HEK293 (cell line): Measurements from ENCODE around the gene DPH6.
A peak's percentile ranks its signal among the peaks of the same experiment; 100 is the strongest.

ENCODE experiments used
- BCL11A ChIP-seq: fragments of 450-650 bp; formaldehyde crosslinking; IDR thresholded peaks from 2 replicates; pipeline ENCODE4 v1.5.1; 2016; ENCODE audit warnings: low read depth, missing biosample characterization, missing genetic modification characterization
- CTCF ChIP-seq: fragments of 450-650 bp; formaldehyde crosslinking; IDR thresholded peaks from 2 replicates; pipeline ENCODE4 v1.5.1; 2016; ENCODE audit warnings: missing biosample characterization, missing genetic modification characterization
- FEZF1 ChIP-seq: fragments of 450-650 bp; formaldehyde crosslinking; IDR thresholded peaks from 2 replicates; pipeline ENCODE4 v1.5.1; 2016; ENCODE audit warnings: missing biosample characterization, missing genetic modification characterization
- HOXA7 ChIP-seq: sonication (generic); formaldehyde crosslinking; IDR thresholded peaks from 2 replicates; pipeline ENCODE4 v1.8.1; 2022; ENCODE audit warnings: missing genetic modification reagents, borderline replicate concordance
- OVOL3 ChIP-seq: fragments of 450-650 bp; formaldehyde crosslinking; IDR thresholded peaks from 2 replicates; pipeline ENCODE4 v1.5.1; 2016; ENCODE audit warnings: missing biosample characterization, missing genetic modification characterization
- SALL2 ChIP-seq: fragments of 450-650 bp; formaldehyde crosslinking; IDR thresholded peaks from 2 replicates; pipeline ENCODE4 v1.5.0; 2017; ENCODE audit warnings: missing biosample characterization, mild to moderate bottlenecking, missing genetic modification characterization, borderline replicate concordance
- SCRT1 ChIP-seq: fragments of 450-650 bp; formaldehyde crosslinking; IDR thresholded peaks from 2 replicates; pipeline ENCODE4 v1.5.1; 2016; ENCODE audit warnings: missing biosample characterization, missing genetic modification characterization, borderline replicate concordance
- SP3 ChIP-seq: fragments of 450-650 bp; formaldehyde crosslinking; IDR thresholded peaks from 2 replicates; pipeline ENCODE4 v1.5.1; 2016; ENCODE audit warnings: missing biosample characterization, missing genetic modification characterization
- ZBTB17 ChIP-seq: fragments of 450-650 bp; formaldehyde crosslinking; IDR thresholded peaks from 2 replicates; pipeline ENCODE4 v1.5.1; 2016; ENCODE audit warnings: missing biosample characterization, missing genetic modification characterization
- ZBTB20 ChIP-seq: fragments of 450-650 bp; formaldehyde crosslinking; IDR thresholded peaks from 2 replicates; pipeline ENCODE4 v1.5.1; 2016; ENCODE audit warnings: missing biosample characterization, missing genetic modification characterization
- ZBTB7A ChIP-seq: fragments of 450-650 bp; formaldehyde crosslinking; IDR thresholded peaks from 2 replicates; pipeline ENCODE4 v1.5.1; 2016; ENCODE audit warnings: low read depth, missing biosample characterization, missing genetic modification characterization
- ZFP37 ChIP-seq: fragments of 450-650 bp; formaldehyde crosslinking; IDR thresholded peaks from 2 replicates; pipeline ENCODE4 v1.5.1; 2016; ENCODE audit warnings: missing biosample characterization, missing genetic modification characterization
- ZFP69B ChIP-seq: fragments of 450-650 bp; formaldehyde crosslinking; IDR thresholded peaks from 2 replicates; pipeline ENCODE4 v1.5.1; 2016; ENCODE audit warnings: missing biosample characterization, missing genetic modification characterization
- ZNF112 ChIP-seq: fragments of 450-650 bp; formaldehyde crosslinking; IDR thresholded peaks from 2 replicates; pipeline ENCODE4 v1.5.0; 2017; ENCODE audit warnings: missing biosample characterization, missing genetic modification characterization
- ZNF146 ChIP-seq: fragments of 450-650 bp; formaldehyde crosslinking; IDR thresholded peaks from 2 replicates; pipeline ENCODE4 v1.5.1; 2016; ENCODE audit warnings: missing biosample characterization, missing genetic modification characterization
- ZNF184 ChIP-seq: fragments of 450-650 bp; IDR thresholded peaks from 2 replicates; pipeline ENCODE4 v1.5.1; 2018; ENCODE audit warnings: missing biosample characterization, mild to moderate bottlenecking, missing genetic modification characterization
- ZNF248 ChIP-seq: fragments of 450-650 bp; formaldehyde crosslinking; IDR thresholded peaks from 2 replicates; pipeline ENCODE4 v1.5.1; 2017; ENCODE audit warnings: missing biosample characterization, missing genetic modification characterization
- ZNF280C ChIP-seq: fragments of 450-650 bp; formaldehyde crosslinking; IDR thresholded peaks from 2 replicates; pipeline ENCODE4 v1.5.1; 2016; ENCODE audit warnings: missing biosample characterization, missing genetic modification characterization
- ZNF280D ChIP-seq: fragments of 450-650 bp; formaldehyde crosslinking; IDR thresholded peaks from 2 replicates; pipeline ENCODE4 v1.5.1; 2016; ENCODE audit warnings: missing biosample characterization, missing genetic modification characterization
- ZNF335 ChIP-seq: fragments of 450-650 bp; formaldehyde crosslinking; conservative IDR thresholded peaks from 2 replicates; pipeline ENCODE4 v1.5.1; 2016; ENCODE audit warnings: missing biosample characterization, missing genetic modification characterization
- ZNF350 ChIP-seq: fragments of 450-650 bp; formaldehyde crosslinking; IDR thresholded peaks from 2 replicates; pipeline ENCODE4 v1.5.0; 2017; ENCODE audit warnings: missing biosample characterization, mild to moderate bottlenecking, missing genetic modification characterization
- ZNF362 ChIP-seq: fragments of 450-650 bp; formaldehyde crosslinking; IDR thresholded peaks from 2 replicates; pipeline ENCODE4 v1.5.1; 2016; ENCODE audit warnings: missing biosample characterization, missing genetic modification characterization
- ZNF366 ChIP-seq: fragments of 450-650 bp; formaldehyde crosslinking; conservative IDR thresholded peaks from 2 replicates; pipeline ENCODE4 v1.5.1; 2016; ENCODE audit warnings: missing biosample characterization, missing genetic modification characterization
- ZNF398 ChIP-seq: fragments of 450-650 bp; formaldehyde crosslinking; IDR thresholded peaks from 2 replicates; pipeline ENCODE4 v1.5.1; 2017; ENCODE audit warnings: missing biosample characterization, missing genetic modification characterization
- ZNF473 ChIP-seq: fragments of 450-650 bp; formaldehyde crosslinking; IDR thresholded peaks from 2 replicates; pipeline ENCODE4 v1.5.1; 2017; ENCODE audit warnings: missing biosample characterization, missing genetic modification characterization
- ZNF529 ChIP-seq: fragments of 450-650 bp; formaldehyde crosslinking; IDR thresholded peaks from 2 replicates; pipeline ENCODE4 v1.5.1; 2017; ENCODE audit warnings: missing genetic modification characterization, missing biosample characterization; ENCODE audit not compliant: insufficient replicate concordance
- ZNF544 ChIP-seq: fragments of 450-650 bp; formaldehyde crosslinking; IDR thresholded peaks from 2 replicates; pipeline ENCODE4 v1.5.0; 2017; ENCODE audit warnings: missing biosample characterization, missing genetic modification characterization
- ZNF600 ChIP-seq: fragments of 450-650 bp; formaldehyde crosslinking; IDR thresholded peaks from 2 replicates; pipeline ENCODE4 v1.5.1; 2016; ENCODE audit warnings: missing biosample characterization, missing genetic modification characterization
- ZNF692 ChIP-seq: fragments of 450-650 bp; formaldehyde crosslinking; IDR thresholded peaks from 2 replicates; pipeline ENCODE4 v1.5.1; 2016; ENCODE audit warnings: missing biosample characterization, missing genetic modification characterization

The DPH6 gene

GRCh38 chr15:35545316-35545823, 595 bp downstream of the DPH6 start (continued):
- no peak for TF ChIP-seq ZNF280D (tag by site-specific recombination)
- no peak for TF ChIP-seq OVOL3 (tag by site-specific recombination)
- no peak for TF ChIP-seq ZNF146 (tag by site-specific recombination)
- no peak for TF ChIP-seq ZNF529 (tag by site-specific recombination)
- no peak for TF ChIP-seq ZNF473 (tag by site-specific recombination)
- TF ChIP-seq ZNF398 (tag by site-specific recombination): peak; percentile 40
- 0 out of 2 replicates have a peak, but pooled peaks have one; percentile 29 for TF ChIP-seq ZBTB17 (tag by site-specific recombination)
- no peak for TF ChIP-seq ZNF544
- no peak for TF ChIP-seq ZNF280C (tag by site-specific recombination)
- no peak for TF ChIP-seq ZNF350 (tag by site-specific recombination)
- no peak for TF ChIP-seq ZNF112 (tag by site-specific recombination)
- no peak for TF ChIP-seq ZNF184 (tag by site-specific recombination)
- TF ChIP-seq ZNF362 (tag by site-specific recombination): peak; percentile 43; the same call in 1 of the 2 replicates
- peak; percentile 74 for TF ChIP-seq ZBTB20
- no peak for TF ChIP-seq ZFP37 (tag by site-specific recombination)
- TF ChIP-seq SCRT1 (tag by site-specific recombination): no peak
- no peak for TF ChIP-seq FEZF1 (tag by site-specific recombination)
- TF ChIP-seq ZNF692 (tag by site-specific recombination): peak; percentile 97
- no peak for TF ChIP-seq HOXA7 (CRISPR knock-in tag)
- no peak for TF ChIP-seq CTCF (tag by site-specific recombination)
- TF ChIP-seq ZFP69B (tag by site-specific recombination): peak; percentile 95
- no peak for TF ChIP-seq SALL2 (tag by site-specific recombination)
- TF ChIP-seq ZNF366 (tag by site-specific recombination): peak; percentile 47; the same call in 1 of the 2 replicates
- TF ChIP-seq ZNF600 (tag by site-specific recombination): no peak
- TF ChIP-seq BCL11A: no peak
- peak; percentile 12 for TF ChIP-seq ZNF335
- no peak for TF ChIP-seq ZNF248
- TF ChIP-seq ZBTB7A (tag by site-specific recombination): no peak
- TF ChIP-seq SP3 (tag by site-specific recombination): peak; percentile 20; the same call in 1 of the 2 replicates
